Colonic mucosa (tissue), 4 donors: ENCODE measurements around the gene EPC2. TPM values are rescaled to one million over a fixed set of nuclear protein-coding genes. Genes with fewer than 3 reads are reported as not detected.

ENCODE experiments used
- DNase-seq: peaks from one replicate; pipeline ENCODE4 v3.0.0-alpha.2; 2020
- H3K27ac ChIP-seq: fragments of 200-600 bp; one replicate; pipeline ENCODE4 v1.8.0; 2021
- H3K27me3 ChIP-seq: fragments of 200-600 bp; one replicate; pipeline ENCODE4 v1.8.0; 2021
- H3K36me3 ChIP-seq: fragments of 200-600 bp; one replicate; pipeline ENCODE4 v1.8.0; 2021
- H3K4me1 ChIP-seq: fragments of 200-600 bp; one replicate; pipeline ENCODE4 v1.8.0; 2021; ENCODE audit warnings: mild to moderate bottlenecking
- H3K4me3 ChIP-seq: fragments of 200-600 bp; one replicate; pipeline ENCODE4 v1.8.0; 2021
- H3K9ac ChIP-seq, 2 donors: one replicate each; pipeline ENCODE4 v1.7.0; 2013; ENCODE audit warnings: control low read depth in 2 of 2, low read depth in 2 of 2, low read length in 2 of 2
- H3K9me3 ChIP-seq: fragments of 200-600 bp; one replicate; pipeline ENCODE4 v1.8.0; 2021
- CTCF ChIP-seq: fragments of 200-600 bp; IDR thresholded peaks from one replicate; pipeline ENCODE4 v1.8.0; 2022; ENCODE audit warnings: antibody characterized with exemption, mild to moderate bottlenecking
- intact Hi-C: fragments of 100-400 bp; cut with DNase I; formaldehyde crosslinking; loops from one replicate; pipeline ENCODE4 v1.14.1; 2022
- total RNA-seq, 2 donors: library from RNA; stranded (reverse); fragmentation: NEBNext Ultra II Directional in 1 of 2; extraction: Animal tissue kit (Norgen Biotek cat#: 25700) in 1 of 2; gene quantifications; one replicate each; pipeline ENCODE4 v1.2.1, GENCODE V29; 2021
- donor health status: healthy.
- donor health status: DM: no; HTN: no; CAD: no.
- donor health status: DM: no; HTN: no; CAD: no.

The EPC2 gene
- total RNA-seq, 2 donors from 2014 or later: 18.4 to 20.7 TPM

DNA sequence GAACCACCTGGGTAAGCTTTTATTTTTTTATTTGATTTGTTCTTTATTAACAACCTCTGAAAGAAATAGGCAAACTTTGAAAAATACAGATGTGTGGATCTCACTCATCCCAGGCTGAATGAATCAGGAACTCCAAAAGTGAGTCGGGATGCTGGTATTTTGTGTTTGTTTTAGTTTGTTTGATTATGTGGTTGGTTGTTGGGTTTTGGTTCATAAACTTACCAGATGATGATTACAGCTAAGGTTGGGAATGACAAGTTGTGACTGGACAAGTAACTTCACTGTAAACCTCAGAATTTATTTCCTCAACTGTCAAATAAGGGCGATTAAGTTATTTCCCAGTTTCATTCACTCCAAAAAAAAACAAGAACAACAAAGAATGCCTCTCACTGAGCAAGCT is 150.0 kb downstream of the EPC2 start:
- no peak for DNase-seq
- Histone ChIP-seq H3K4me1 (no peaks in the 10 kb centered on the region), H3K9ac (no peak overlapping the region), H3K27me3 (no peaks in the 10 kb centered on the region), H3K9me3 (no peaks in the 10 kb centered on the region), H3K4me3 (no peak overlapping the region), H3K36me3 (no peaks in the 10 kb centered on the region), H3K27ac (no peak overlapping the region)
- intact Hi-C loops: no loop called here
- no peak for TF ChIP-seq CTCF

DNA sequence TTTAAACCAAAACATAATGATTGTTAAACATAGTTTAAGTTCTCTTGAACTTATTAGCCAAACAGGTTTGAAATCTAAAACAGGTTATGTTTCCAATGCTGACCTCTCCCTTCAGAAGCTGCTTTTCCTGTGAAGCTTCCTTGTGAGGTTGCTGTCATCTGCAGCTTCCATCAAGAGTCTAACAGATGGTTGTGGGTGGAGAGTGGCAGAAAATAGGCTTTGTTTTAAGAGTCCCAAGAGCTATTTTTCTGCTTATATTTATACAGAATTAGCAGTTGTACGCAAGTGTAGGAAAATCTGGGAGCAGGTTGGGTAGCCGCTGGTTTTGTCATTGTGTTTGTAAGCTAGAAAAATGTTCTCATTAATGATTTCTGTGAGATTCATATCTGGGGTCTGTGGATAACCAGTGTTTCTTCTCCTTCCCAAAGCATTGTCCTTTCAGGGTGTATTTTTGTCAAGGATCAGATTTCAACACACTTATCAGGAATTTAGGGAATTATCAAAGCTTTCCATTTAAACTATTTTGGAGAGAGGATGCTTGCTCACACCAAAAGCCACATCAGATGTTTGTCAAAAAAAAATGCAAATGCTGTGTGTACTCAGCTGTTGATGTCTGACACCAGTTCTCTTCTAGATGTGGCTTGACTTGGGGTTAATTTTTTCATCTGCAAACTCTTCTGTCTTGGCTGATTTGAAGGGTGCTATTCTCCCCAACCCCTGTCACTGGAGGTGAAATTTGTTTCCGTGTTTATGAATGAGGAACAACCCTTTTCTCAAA is 152.4 kb downstream of the EPC2 start:
- TF ChIP-seq CTCF: no peak
- intact Hi-C loops: no loop called here
- no peak for DNase-seq
- no peaks in the 10 kb centered on the region for H3K36me3 ChIP-seq
- H3K27ac ChIP-seq: no peak overlapping the region
- no peak overlapping the region for H3K9ac ChIP-seq
- no peaks in the 10 kb centered on the region for H3K9me3 ChIP-seq
- H3K4me3 ChIP-seq: no peak overlapping the region
- no peaks in the 10 kb centered on the region for H3K4me1 ChIP-seq
- H3K27me3 ChIP-seq: no peaks in the 10 kb centered on the region

DNA sequence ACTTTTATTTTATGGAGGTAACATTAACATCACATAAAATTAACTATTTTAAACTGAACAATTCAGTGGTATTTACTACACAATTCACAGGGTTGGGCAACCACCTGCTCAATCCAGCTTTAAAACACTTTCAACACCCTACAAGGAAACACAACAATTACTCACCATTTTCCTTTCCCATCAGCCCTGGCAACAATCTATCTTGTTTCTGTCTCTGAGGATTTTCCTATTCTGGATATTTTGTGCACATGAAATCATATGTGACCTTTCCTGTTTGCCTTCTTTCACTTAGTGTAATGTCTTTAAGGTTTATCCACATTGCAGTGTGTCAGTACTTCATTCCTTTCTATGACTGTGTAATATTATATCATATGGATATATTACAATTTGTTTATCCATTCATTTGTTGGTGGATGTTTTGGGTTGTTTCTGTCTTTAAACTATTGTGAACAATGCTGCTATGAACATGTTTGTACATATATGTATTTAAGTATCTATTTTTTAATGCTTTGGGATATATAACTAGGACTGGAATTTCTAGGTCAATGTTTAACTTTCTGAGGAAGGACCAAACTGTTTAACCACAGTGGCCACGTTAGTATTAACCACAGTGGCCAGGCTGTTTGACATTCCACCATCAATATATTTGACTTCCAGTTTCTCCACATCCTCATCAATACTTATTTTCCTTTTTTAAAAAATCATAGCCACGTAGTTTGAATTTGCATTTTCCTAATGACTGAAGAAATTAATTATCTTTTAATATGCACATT is 158.1 kb downstream of the EPC2 start:
- no peak for TF ChIP-seq CTCF
- Histone ChIP-seq H3K4me3 (no peak overlapping the region), H3K27ac (no peak overlapping the region), H3K27me3 (no peaks in the 10 kb centered on the region), H3K9ac (no peak overlapping the region), H3K36me3 (no peaks in the 10 kb centered on the region), H3K9me3 (no peaks in the 10 kb centered on the region), H3K4me1 (no peaks in the 10 kb centered on the region)
- intact Hi-C loops: no loop called here
- DNase-seq: no peak

GRCh38 chr2:148810081-148810480 is 165.5 kb downstream of the EPC2 start:
- no peak for TF ChIP-seq CTCF
- H3K4me1 ChIP-seq: no peaks in the 10 kb centered on the region
- no peak for DNase-seq
- H3K27me3 ChIP-seq: no peaks in the 10 kb centered on the region
- H3K36me3 ChIP-seq: no peaks in the 10 kb centered on the region
- H3K4me3 ChIP-seq: no peak overlapping the region
- no peak overlapping the region for H3K27ac ChIP-seq
- H3K9me3 ChIP-seq: no peaks in the 10 kb centered on the region
- no peak overlapping the region for H3K9ac ChIP-seq
- intact Hi-C loops: no loop called here

DNA sequence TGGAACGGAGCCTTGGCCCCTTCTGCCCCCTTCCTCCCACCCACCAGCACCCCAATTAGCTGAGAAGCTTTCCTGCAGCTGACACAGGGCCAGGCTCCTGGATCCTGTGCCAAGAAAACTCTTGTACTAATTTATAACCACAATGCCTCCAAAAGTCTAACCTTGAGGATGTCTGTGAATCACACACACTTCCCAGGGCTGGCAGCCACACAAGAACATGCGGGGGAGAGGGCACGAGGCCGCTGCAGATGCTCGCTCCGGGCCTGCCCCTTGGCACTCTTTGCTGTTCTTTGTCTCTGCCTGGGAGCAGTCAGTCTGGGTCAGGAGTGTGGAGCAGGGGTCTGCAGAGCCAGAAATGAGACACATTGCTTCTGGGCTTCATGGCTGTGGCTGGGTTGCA is 167.8 kb downstream of the EPC2 start:
- Histone ChIP-seq H3K4me1 (no peaks in the 10 kb centered on the region), H3K9ac (no peak overlapping the region), H3K27ac (no peak overlapping the region), H3K27me3 (no peaks in the 10 kb centered on the region), H3K36me3 (no peaks in the 10 kb centered on the region), H3K4me3 (no peak overlapping the region), H3K9me3 (no peaks in the 10 kb centered on the region)
- no peak for DNase-seq
- no peak for TF ChIP-seq CTCF
- intact Hi-C loops: no loop called here
